Measurements from ENCODE around the gene SLC25A48.
"Not testable (repeated sequence)": the region's sequence is repeated elsewhere in the genome, so short reads cannot be mapped to it uniquely, and the experiment has no call there.

The SLC25A48 gene

DNA sequence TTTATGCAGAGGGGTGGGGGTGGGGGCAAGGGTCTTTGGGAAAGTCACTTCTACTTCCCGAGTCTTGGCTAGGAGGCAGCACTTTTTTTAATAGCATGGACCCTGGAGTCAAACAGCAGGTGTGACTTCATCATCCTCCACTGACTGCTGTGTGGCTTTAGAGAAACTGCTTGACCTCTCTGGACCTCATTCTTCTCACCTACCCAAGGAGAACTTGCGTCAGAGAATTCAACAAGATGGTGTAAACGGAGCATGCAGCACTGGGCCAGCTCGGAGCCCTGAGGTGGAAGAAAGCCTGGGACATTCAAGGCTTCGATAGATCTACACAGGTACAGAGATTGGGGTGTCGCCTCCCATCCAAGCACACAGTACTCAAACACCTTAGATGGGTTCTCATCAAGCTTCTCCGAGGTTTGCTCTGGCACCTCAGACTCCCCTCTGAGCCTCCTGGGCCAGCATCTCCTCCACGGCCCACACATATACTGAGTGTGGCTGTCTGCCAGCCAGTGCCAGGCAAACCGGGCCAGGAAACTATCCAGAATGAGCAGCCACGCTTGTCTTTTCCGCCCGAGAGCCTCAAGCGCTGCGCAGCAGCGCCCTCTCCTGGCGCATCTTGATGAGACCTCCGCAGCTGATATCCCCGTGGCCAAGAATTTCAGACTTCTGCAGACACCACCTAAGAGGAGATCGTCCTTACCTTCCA, 4.6 kb upstream of the SLC25A48 start:
- DNase-seq (ENCODE audit: low read depth) = no peak

DNA sequence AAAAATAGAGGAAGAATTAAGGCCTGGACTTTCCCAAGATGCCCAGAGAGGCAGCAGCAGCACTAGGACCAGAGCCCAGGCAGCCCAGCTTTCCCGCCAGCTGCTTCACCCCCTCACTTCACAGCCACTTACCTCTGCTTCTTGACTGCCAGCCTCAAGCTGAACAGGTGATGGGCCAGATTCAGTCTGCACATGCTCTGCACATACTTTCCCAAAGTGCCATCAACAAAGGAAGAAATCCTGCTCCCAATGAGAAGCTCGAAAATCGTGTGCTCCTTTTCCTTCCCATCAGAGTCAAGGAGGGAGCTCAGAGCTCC, 4.1 kb upstream of the SLC25A48 start:
- DNase-seq (ENCODE audit: low read depth) = no peak

GRCh38 chr5:135830876-135831275, 3.6 kb upstream of the SLC25A48 start:
- DNase-seq (ENCODE audit: low read depth) = no peak

GRCh38 chr5:135831439-135831838, 3.0 kb upstream of the SLC25A48 start:
- DNase-seq (ENCODE audit: low read depth) = no peak

DNA sequence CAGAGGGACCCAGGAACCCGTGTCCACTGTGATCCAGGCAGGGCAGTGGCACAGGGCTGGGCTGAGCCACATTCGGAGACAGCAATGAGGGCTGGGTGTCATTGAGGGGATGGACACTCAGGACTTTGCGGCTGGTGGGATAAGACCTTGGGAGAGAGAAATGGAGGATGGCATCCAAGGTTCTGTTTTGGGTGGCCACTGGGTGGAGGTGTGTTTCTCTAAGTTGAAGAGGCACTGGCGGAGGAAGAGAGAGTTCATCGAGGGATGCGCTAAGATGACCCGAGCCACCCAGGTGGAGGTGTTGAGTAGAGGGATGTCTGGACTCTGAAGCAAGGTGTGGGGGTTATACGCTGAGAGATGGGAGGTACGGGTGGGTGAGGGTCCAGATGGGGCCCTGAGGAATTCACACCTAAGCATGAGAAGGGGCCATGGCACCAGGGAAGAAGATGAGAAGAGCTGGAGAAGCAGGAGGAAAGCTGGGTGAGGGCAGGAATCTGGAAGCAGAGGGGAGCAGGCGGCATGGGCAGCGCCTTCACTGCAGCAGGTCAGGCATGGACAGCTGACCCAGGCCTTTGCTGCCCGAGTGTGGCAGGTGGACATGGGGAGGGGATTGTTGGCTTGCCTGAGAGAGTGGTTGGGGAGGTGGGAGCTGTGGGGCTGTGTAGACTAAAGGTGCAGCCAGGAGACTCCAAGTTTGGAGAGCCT, 2.5 kb upstream of the SLC25A48 start:
- no peak for DNase-seq (ENCODE audit: low read depth)

- DNase-seq (ENCODE audit: low read depth) = no peak
Measured at GRCh38 chr5:135832941-135833920, 1.2 kb upstream of the SLC25A48 start.

GRCh38 chr5:135833961-135834638, 363 bp upstream of the SLC25A48 start:
- no peak for DNase-seq (ENCODE audit: low read depth)

DNA sequence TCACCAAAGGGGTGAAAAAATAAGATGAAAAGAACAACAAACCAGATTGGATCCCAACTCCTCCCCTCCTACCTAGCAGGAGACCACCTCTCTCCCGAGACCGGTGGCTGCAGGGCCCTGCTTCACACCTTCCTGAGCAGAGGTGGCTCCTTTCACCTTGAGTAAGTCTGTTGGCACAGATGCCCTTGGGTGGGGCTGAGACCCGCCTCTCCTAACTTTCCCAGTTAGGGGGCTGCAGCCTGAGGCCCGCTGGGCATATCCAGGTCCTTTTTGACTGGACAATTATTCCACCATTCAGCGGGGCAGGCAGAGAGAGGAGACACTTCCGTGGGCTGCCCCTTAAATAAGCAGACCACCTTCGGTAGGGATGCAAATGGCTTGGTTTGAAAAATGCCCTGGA, 1.3 kb downstream of the SLC25A48 start:
- DNase-seq (ENCODE audit: low read depth) = no peak

DNA sequence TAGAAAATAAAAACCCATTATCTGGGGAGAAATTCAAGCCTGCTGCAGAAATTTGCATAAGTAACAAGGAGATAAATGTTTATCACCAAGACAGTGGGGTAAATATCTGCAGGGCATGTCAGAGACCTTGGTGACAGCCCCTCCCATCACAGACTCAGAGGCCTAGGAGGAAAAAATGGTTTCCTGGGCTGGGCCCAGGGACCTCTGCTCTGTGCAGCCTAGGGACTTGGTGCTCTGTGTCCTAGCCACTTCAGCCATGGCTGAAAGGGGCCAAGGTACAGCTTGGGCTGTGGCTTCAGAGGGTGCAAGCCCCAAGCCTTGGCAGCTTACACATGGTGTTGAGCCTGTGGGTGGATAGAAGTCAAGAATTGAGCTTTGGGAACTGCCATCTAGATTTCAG, 3.9 kb downstream of the SLC25A48 start:
- not testable (repeated sequence) for DNase-seq (ENCODE audit: low read depth)

GRCh38 chr5:135839566-135839965, 5.1 kb downstream of the SLC25A48 start:
- no peak for DNase-seq (ENCODE audit: low read depth)

DNA sequence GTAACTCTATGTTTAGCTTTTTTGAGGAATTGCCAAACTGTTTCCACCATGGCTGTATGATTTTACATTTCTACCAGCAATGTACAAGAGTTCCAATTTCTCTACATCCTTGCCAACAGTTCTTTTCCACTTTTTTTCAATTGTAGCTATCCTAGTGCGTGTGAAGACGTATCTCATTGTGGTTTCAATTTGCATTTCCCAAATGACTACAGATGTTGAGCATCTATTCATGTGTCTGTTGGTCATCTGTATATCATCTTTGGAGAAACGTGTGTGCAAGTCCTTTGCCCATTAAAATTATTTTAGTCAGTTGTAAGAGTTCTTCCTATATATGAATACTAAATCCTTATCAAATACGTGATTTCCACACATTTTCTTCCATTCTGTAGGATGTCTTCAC, 6.5 kb downstream of the SLC25A48 start:
- no peak for DNase-seq (ENCODE audit: low read depth)

GRCh38 chr5:135842737-135843136, 8.3 kb downstream of the SLC25A48 start:
- no peak for DNase-seq (ENCODE audit: low read depth)

GRCh38 chr5:135843571-135844337, 9.3 kb downstream of the SLC25A48 start:
- DNase-seq (ENCODE audit: low read depth) = no peak

- DNase-seq (ENCODE audit: low read depth) = no peak
Measured at GRCh38 chr5:135846311-135846710, 11.8 kb downstream of the SLC25A48 start.

DNA sequence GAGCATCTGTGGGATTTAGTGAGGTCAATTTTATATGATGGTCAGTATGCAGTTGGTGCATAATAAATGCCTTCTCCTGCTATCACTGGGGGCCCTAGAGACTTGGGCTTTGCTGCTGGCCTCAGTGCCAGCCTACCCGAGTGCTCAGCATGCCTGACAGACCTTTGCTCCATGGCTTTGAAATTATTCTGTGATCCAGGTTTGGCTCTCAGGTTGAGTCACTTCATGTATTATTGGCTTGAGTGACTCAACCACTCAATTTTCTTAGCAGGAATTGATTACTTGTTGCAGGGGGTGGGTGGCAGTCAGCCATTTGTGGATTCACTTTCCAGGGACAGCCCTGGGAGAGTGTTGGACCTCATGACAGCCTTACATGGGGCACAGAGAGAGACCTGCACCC, 13.5 kb downstream of the SLC25A48 start:
- DNase-seq (ENCODE audit: low read depth) = no peak

DNA sequence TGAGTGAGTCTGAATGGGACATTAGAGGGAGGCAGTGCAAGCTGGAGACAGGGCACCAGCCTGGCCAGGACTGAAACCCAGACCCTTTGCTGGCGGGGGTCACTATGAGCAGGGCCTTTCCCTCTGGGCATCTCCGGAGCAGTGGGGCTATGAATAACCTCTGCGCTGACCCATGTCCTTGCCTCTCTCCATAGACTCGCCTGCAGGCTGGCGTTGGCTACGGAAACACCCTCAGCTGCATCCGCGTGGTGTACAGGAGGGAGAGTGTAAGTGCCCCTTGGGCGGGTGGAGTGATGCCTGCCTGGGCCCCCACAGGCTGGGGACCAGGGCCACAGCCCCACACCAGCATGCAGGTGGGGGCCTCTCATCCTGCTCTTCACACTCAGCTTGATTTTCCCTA, 15.8 kb downstream of the SLC25A48 start:
- DNase-seq (ENCODE audit: low read depth) = no peak

GRCh38 chr5:135850671-135851070, 16.2 kb downstream of the SLC25A48 start:
- no peak for DNase-seq (ENCODE audit: low read depth)

- no peak for DNase-seq (ENCODE audit: low read depth)
Measured at GRCh38 chr5:135851186-135851914, 16.9 kb downstream of the SLC25A48 start.

- DNase-seq (ENCODE audit: low read depth) = no peak
Measured at GRCh38 chr5:135851915-135852845, 17.7 kb downstream of the SLC25A48 start.

All from activated gamma-delta T cell treated with anti-CD3 and anti-CD28 coated beads, Interleukin-2, amount 50 U/mL, for 16 hours (primary cell).